ENCODE data around the gene NPW.

Gene NPW

GRCh38 chr16:2054543-2055245 is 35.1 kb downstream of the NPW start:
- TF ChIP-seq SUZ12 (IDR thresholded peaks at IDR 0.05; ENCODE audit: extremely low read depth, insufficient read depth, insufficient read length) (no peak), ZNF274 (IDR thresholded peaks at IDR 0.05; ENCODE audit: low read depth, low read length) (no peak)
- Histone ChIP-seq H3K4me1 (ENCODE audit: insufficient read depth, insufficient read length) (peaks cover 11% of the 10 kb centered on the region), H3K36me3 (ENCODE audit: insufficient read depth, insufficient read length, low read length) (peaks cover 83% of the 10 kb centered on the region), H3K9ac (ENCODE audit: insufficient read length, low read depth) (no peak overlapping the region), H3K4me3 (ENCODE audit: insufficient read length, low read depth) (no peak overlapping the region), H3K27me3 (ENCODE audit: insufficient read depth, insufficient read length) (no peaks in the 10 kb centered on the region), H3K9me3 (ENCODE audit: insufficient read depth, low read length) (no peaks in the 10 kb centered on the region)
- DNase-seq (ENCODE audit: low read depth, low spot score), result no peak

GRCh38 chr16:2056077-2056476 is 36.5 kb downstream of the NPW start:
- Histone ChIP-seq H3K9me3 (ENCODE audit: insufficient read depth, low read length) (no peaks in the 10 kb centered on the region), H3K4me3 (ENCODE audit: insufficient read length, low read depth) (no peak overlapping the region), H3K9ac (ENCODE audit: insufficient read length, low read depth) (no peak overlapping the region), H3K36me3 (ENCODE audit: insufficient read depth, insufficient read length, low read length) (peaks cover 87% of the 10 kb centered on the region), H3K27me3 (ENCODE audit: insufficient read depth, insufficient read length) (no peaks in the 10 kb centered on the region), H3K4me1 (ENCODE audit: insufficient read depth, insufficient read length) (peaks cover 13% of the 10 kb centered on the region)
- no peak for DNase-seq (ENCODE audit: low read depth, low spot score)
- TF ChIP-seq YY1 (IDR thresholded peaks at IDR 0.05; ENCODE audit: insufficient read depth, insufficient read length) (no peak), SUZ12 (IDR thresholded peaks at IDR 0.05; ENCODE audit: extremely low read depth, insufficient read depth, insufficient read length) (no peak), ZNF274 (IDR thresholded peaks at IDR 0.05; ENCODE audit: low read depth, low read length) (no peak)

GRCh38 chr16:2056681-2057407 is 37.3 kb downstream of the NPW start:
- H3K36me3 ChIP-seq (ENCODE audit: insufficient read depth, insufficient read length, low read length), result peaks cover 87% of the 10 kb centered on the region
- H3K4me3 ChIP-seq (ENCODE audit: insufficient read length, low read depth), result no peak overlapping the region
- no peak for DNase-seq (ENCODE audit: low read depth, low spot score)
- H3K9ac ChIP-seq (ENCODE audit: insufficient read length, low read depth), result no peak overlapping the region
- H3K4me1 ChIP-seq (ENCODE audit: insufficient read depth, insufficient read length), result peaks cover 13% of the 10 kb centered on the region
- TF ChIP-seq ZNF274 (IDR thresholded peaks at IDR 0.05; ENCODE audit: low read depth, low read length) (no peak), YY1 (IDR thresholded peaks at IDR 0.05; ENCODE audit: insufficient read depth, insufficient read length) (no peak), SUZ12 (IDR thresholded peaks at IDR 0.05; ENCODE audit: extremely low read depth, insufficient read depth, insufficient read length) (no peak)
- no peaks in the 10 kb centered on the region for H3K27me3 ChIP-seq (ENCODE audit: insufficient read depth, insufficient read length)
- no peaks in the 10 kb centered on the region for H3K9me3 ChIP-seq (ENCODE audit: insufficient read depth, low read length)

GRCh38 chr16:2057438-2057837 is 37.9 kb downstream of the NPW start:
- peaks cover 13% of the 10 kb centered on the region for H3K4me1 ChIP-seq (ENCODE audit: insufficient read depth, insufficient read length)
- H3K36me3 ChIP-seq (ENCODE audit: insufficient read depth, insufficient read length, low read length), result peaks cover 86% of the 10 kb centered on the region

GRCh38 chr16:2058420-2058819 is 38.8 kb downstream of the NPW start:
- Histone ChIP-seq H3K9me3 (ENCODE audit: insufficient read depth, low read length) (no peaks in the 10 kb centered on the region), H3K4me1 (ENCODE audit: insufficient read depth, insufficient read length) (peaks cover 13% of the 10 kb centered on the region), H3K9ac (ENCODE audit: insufficient read length, low read depth) (no peak overlapping the region), H3K27me3 (ENCODE audit: insufficient read depth, insufficient read length) (no peaks in the 10 kb centered on the region), H3K4me3 (ENCODE audit: insufficient read length, low read depth) (no peak overlapping the region), H3K36me3 (ENCODE audit: insufficient read depth, insufficient read length, low read length) (peaks cover 86% of the 10 kb centered on the region)
- no peak for DNase-seq (ENCODE audit: low read depth, low spot score)
- TF ChIP-seq ZNF274 (IDR thresholded peaks at IDR 0.05; ENCODE audit: low read depth, low read length) (no peak), YY1 (IDR thresholded peaks at IDR 0.05; ENCODE audit: insufficient read depth, insufficient read length) (no peak), SUZ12 (IDR thresholded peaks at IDR 0.05; ENCODE audit: extremely low read depth, insufficient read depth, insufficient read length) (no peak)

More at GRCh38 chr16:2057438-2057837, 37.9 kb downstream of the NPW start:
- no peak for DNase-seq (ENCODE audit: low read depth, low spot score)
- Histone ChIP-seq H3K9ac (ENCODE audit: insufficient read length, low read depth) (no peak overlapping the region), H3K9me3 (ENCODE audit: insufficient read depth, low read length) (no peaks in the 10 kb centered on the region), H3K4me3 (ENCODE audit: insufficient read length, low read depth) (no peak overlapping the region), H3K27me3 (ENCODE audit: insufficient read depth, insufficient read length) (no peaks in the 10 kb centered on the region)
- TF ChIP-seq ZNF274 (IDR thresholded peaks at IDR 0.05; ENCODE audit: low read depth, low read length) (no peak), SUZ12 (IDR thresholded peaks at IDR 0.05; ENCODE audit: extremely low read depth, insufficient read depth, insufficient read length) (no peak), YY1 (IDR thresholded peaks at IDR 0.05; ENCODE audit: insufficient read depth, insufficient read length) (no peak)

GRCh38 chr16:2058872-2059271 is 39.3 kb downstream of the NPW start:
- Histone ChIP-seq H3K4me3 (ENCODE audit: insufficient read length, low read depth) (no peak overlapping the region), H3K27me3 (ENCODE audit: insufficient read depth, insufficient read length) (no peaks in the 10 kb centered on the region), H3K36me3 (ENCODE audit: insufficient read depth, insufficient read length, low read length) (peaks cover 86% of the 10 kb centered on the region), H3K4me1 (ENCODE audit: insufficient read depth, insufficient read length) (peaks cover 13% of the 10 kb centered on the region), H3K9ac (ENCODE audit: insufficient read length, low read depth) (no peak overlapping the region), H3K9me3 (ENCODE audit: insufficient read depth, low read length) (no peaks in the 10 kb centered on the region)
- TF ChIP-seq SUZ12 (IDR thresholded peaks at IDR 0.05; ENCODE audit: extremely low read depth, insufficient read depth, insufficient read length) (no peak), YY1 (IDR thresholded peaks at IDR 0.05; ENCODE audit: insufficient read depth, insufficient read length) (no peak), ZNF274 (IDR thresholded peaks at IDR 0.05; ENCODE audit: low read depth, low read length) (no peak)
- DNase-seq (ENCODE audit: low read depth, low spot score), result no peak

- peaks cover 79% of the 10 kb centered on the region for H3K36me3 ChIP-seq (ENCODE audit: insufficient read depth, insufficient read length, low read length)
- no peaks in the 10 kb centered on the region for H3K9me3 ChIP-seq (ENCODE audit: insufficient read depth, low read length)
- peak overlapping the region; percentile 16 for H3K9ac ChIP-seq (ENCODE audit: insufficient read length, low read depth)
- no peak for DNase-seq (ENCODE audit: low read depth, low spot score)
- peaks cover 13% of the 10 kb centered on the region for H3K4me1 ChIP-seq (ENCODE audit: insufficient read depth, insufficient read length)
- H3K4me3 ChIP-seq (ENCODE audit: insufficient read length, low read depth), result no peak overlapping the region
- H3K27me3 ChIP-seq (ENCODE audit: insufficient read depth, insufficient read length), result no peaks in the 10 kb centered on the region
- TF ChIP-seq ZNF274 (IDR thresholded peaks at IDR 0.05; ENCODE audit: low read depth, low read length) (no peak), YY1 (IDR thresholded peaks at IDR 0.05; ENCODE audit: insufficient read depth, insufficient read length) (no peak), SUZ12 (IDR thresholded peaks at IDR 0.05; ENCODE audit: extremely low read depth, insufficient read depth, insufficient read length) (no peak)
These were observed 40.8 kb downstream of the NPW start for GRCh38 chr16:2060346-2060745.
